ENCODE data around the gene TBRG4.

The TBRG4 gene

DNA sequence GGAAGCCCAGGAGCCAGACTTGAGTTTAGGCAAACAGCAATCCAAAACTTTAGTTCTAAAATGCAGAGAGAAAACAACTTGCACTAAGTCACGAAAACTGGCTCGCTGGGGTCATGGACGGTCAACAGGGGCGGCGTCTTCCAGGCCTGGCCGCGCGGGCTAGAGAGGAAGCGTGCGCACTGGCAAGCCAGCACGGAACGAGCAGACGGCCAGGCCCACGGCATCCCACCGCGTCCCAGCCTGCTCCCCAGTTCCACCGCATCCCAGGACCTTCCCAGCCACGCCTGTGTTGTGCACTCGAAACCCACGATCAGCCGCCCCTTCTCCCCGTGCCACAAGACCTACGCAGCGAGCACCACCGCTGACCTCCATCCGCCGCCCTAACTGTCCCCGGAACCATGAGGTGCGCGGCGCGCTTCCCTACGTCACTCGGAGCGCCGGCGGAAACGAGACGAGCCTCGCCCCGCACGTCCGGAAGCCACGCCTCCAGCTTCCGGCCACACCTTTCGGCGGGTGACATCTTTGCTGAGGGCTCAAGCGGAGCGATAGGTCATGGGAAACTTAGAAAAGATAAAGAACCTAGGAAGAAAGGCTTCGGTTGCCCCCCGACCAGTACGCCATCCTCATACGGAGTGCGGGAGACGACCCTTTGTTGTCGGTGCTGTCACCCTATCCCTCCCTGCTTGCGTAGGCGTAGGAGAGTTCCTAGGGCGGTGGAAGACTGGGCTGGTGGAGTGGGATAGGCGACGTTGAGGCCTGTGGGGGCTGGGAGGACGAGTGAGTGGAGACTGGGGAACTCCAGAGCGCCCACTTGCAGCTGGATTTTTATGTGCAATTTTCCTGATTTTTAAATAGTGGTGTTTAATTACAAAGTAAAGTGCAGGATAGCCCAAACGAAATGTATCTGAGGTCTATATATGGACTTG is at the start of gene TBRG4:
TBRG4 (minus strand) TSS at position 400 of the 926 bp plus-strand sequence. CDS start 2,460 bp downstream, outside the sequence.
- DNase-seq (ENCODE audit: low read depth) = peak; percentile 71
- TF ChIP-seq, protein P1, sequence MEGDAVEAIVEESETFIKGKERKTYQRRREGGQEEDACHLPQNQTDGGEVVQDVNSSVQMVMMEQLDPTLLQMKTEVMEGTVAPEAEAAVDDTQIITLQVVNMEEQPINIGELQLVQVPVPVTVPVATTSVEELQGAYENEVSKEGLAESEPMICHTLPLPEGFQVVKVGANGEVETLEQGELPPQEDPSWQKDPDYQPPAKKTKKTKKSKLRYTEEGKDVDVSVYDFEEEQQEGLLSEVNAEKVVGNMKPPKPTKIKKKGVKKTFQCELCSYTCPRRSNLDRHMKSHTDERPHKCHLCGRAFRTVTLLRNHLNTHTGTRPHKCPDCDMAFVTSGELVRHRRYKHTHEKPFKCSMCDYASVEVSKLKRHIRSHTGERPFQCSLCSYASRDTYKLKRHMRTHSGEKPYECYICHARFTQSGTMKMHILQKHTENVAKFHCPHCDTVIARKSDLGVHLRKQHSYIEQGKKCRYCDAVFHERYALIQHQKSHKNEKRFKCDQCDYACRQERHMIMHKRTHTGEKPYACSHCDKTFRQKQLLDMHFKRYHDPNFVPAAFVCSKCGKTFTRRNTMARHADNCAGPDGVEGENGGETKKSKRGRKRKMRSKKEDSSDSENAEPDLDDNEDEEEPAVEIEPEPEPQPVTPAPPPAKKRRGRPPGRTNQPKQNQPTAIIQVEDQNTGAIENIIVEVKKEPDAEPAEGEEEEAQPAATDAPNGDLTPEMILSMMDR (conservative IDR thresholded peaks at IDR 0.05; ENCODE audit: low read depth, low read length) = peak; percentile 51
- H3K4me3 ChIP-seq (ENCODE audit: low read length) = peak within 1 kb of the TSS; percentile 91

DNA sequence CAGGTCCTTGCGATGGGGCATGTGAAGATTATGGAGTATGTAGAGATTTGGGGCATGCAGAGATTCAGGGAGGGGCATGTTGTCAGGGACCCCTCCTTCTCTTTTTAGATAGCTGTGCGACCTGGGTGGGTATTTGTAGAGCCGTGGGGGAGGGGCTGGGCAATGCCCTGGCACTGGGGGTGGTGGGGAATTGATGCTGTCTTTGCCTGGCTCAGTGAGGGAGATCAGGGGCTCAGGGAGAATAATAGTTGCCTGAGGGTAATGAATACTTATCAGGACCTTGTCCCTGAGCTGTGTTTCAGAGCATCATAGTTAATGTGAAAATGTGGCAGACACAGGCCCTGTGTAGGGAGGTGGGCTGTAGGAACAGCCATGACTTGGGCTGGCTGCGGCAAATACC is 49.6 kb upstream of the TBRG4 start:
- no peak overlapping the region for H3K4me3 ChIP-seq (ENCODE audit: low read length)
- no peak for DNase-seq (ENCODE audit: low read depth)
- TF ChIP-seq, protein P1 (conservative IDR thresholded peaks at IDR 0.05; ENCODE audit: low read depth, low read length) = no peak

DNA sequence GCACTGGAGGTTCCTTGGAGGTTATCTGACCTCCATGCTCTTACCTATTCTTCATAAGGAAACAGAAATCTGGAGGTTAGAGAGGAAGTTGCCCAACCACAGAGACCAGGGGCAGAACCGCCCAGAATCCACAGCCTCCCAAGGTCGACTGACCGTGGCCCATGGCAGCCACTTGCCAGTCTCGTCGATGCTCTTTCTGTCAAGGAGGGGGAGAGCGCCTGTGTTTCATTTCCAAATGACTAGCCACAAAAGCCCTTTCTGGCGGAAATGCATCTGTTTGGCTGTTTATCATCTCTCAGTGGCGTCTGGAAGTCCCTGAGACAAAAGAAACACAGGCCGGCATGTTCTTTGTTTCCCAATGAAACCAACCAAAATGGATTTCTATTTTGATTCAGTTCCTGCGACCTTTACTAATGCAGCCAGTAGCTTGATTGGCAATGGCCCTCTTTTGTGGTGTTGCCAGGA is 49.0 kb upstream of the TBRG4 start:
- H3K4me3 ChIP-seq (ENCODE audit: low read length) = no peak overlapping the region
- DNase-seq (ENCODE audit: low read depth) = no peak
- TF ChIP-seq, protein P1 (conservative IDR thresholded peaks at IDR 0.05; ENCODE audit: low read depth, low read length) = no peak

DNA sequence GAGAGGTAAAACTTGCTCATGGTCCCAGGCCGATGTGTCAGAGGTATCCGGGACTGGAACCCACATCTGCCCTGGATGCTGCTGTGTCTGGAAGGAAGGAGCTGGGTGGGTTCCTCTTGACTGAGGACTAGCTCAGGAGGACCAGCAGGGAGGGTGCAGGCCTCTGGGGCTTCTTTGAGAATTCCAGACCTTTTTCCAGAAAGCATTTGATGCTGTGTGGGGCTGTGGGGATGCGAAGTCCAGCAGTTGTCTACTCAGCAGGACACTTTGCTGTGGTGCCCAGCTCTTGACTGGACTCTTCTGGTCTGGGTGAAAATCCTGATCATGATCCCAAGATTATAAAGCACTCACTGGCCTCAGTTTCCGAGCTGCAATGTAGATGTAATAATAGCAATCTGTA is 47.8 kb upstream of the TBRG4 start:
- no peak for DNase-seq (ENCODE audit: low read depth)
- TF ChIP-seq, protein P1 (conservative IDR thresholded peaks at IDR 0.05; ENCODE audit: low read depth, low read length) = no peak
- no peak overlapping the region for H3K4me3 ChIP-seq (ENCODE audit: low read length)

DNA sequence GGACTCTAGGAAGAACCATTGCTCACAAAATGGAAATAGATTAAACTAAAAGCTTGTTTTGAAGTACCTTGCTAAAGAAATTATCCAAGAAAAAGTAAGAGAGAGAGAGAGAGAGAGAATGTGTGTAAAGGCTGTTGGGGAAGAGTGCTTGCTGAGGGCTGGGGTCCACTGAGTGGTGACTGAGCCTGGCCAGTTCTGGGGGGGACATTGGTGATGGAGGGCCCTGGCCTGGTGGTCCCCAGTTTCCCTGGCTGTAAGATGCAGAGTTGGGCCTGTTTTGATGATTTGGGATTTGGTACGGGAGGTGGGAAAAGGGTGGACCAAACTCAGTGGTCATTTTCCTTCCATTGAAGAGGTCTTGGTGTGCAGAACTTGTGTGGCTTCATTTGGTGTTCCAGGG is 47.0 kb upstream of the TBRG4 start:
- H3K4me3 ChIP-seq (ENCODE audit: low read length) = no peak overlapping the region
- TF ChIP-seq, protein P1 (conservative IDR thresholded peaks at IDR 0.05; ENCODE audit: low read depth, low read length) = no peak

DNA sequence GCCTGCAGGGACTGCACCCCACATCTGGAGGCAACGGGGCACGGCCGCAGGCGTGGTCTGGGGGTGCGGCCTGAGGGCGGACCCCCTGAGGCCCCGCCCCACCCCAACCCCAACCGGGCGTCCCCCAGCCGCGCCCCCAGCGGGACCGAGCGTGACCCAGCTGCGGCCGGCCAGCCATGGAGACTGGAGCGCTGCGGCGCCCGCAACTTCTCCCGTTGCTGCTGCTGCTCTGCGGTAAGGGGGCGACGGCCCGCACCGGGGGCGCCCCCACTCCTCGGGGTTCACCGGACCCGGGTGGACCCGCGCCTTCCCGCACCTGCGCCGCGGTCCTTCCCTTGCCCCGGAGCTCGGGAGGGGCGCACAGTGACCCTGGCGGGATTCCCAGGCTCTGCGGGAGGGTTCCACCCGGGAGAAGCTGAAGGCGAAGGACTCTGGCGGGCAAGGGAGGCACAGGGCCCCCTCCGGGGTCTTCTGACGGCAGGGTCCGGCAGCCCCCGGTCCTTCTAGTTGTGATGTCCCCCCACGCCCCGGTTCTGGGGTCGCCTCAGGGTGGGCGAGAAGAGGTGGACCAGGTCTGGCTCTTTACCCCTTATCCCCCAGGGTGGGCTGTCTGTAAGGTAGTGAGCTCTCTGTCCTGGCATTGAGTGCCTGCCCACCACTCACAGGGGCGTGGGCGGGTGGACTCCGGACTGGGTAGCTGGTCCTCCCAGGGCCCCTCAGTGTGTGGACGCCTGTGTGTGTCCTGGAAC is 46.3 kb upstream of the TBRG4 start, which contains the start of gene RAMP3:
RAMP3 (plus strand) TSS at position 139 of the 749 bp plus-strand sequence; CDS start at position 177, 38 bp downstream.
- TF ChIP-seq, protein P1 (conservative IDR thresholded peaks at IDR 0.05; ENCODE audit: low read depth, low read length) = no peak
- no peak within 1 kb of the TSS for H3K4me3 ChIP-seq (ENCODE audit: low read length)
- DNase-seq (ENCODE audit: low read depth) = no peak

More for the DNA sequence above, 47.0 kb upstream of the TBRG4 start:
- DNase-seq (ENCODE audit: low read depth) = no peak
